B cell (primary cell): ENCODE data around the gene PHACTR3. TPM values are rescaled to one million over a fixed set of nuclear protein-coding genes. Genes with fewer than 3 reads are reported as not detected.

Experiments used
- ATAC-seq: fragments of 200-7000 bp; cut with Tn5 transposase; one replicate; pipeline ENCODE4 v1.10.0; 2021; ENCODE audit warnings: low read depth, mild to moderate bottlenecking, moderate number of reproducible peaks, moderate library complexity
- CTCF ChIA-PET: fragments of 350-600 bp; sonication (Branson Sonifier 250); formaldehyde crosslinking; loops from one replicate; lab custom pipeline; 2021; ENCODE audit warnings: antibody characterized with exemption, inconsistent platforms; lab: Charles Lee
- POLR2A ChIA-PET: fragments of 350-600 bp; sonication (Branson Sonifier 250); formaldehyde crosslinking; loops from one replicate; lab custom pipeline; 2021; ENCODE audit warnings: antibody characterized with exemption; lab: Charles Lee
- DNase-seq: peaks from one replicate; pipeline ENCODE4 v3.0.0; 2013
- H2AFZ ChIP-seq: 2 replicates; pipeline ENCODE4 v1.6.1; 2012; ENCODE audit warnings: mild to moderate bottlenecking, low read depth, low read length; ENCODE audit not compliant: insufficient read depth, poor library complexity, severe bottlenecking
- H3K27ac ChIP-seq, 2 donors: 1 replicate in 1 of 2; 2 replicates in 1 of 2; pipeline ENCODE4 v1.5.1; 2012 to 2013; ENCODE audit warnings: low read length in 2 of 2, mild to moderate bottlenecking in 2 of 2, moderate library complexity in 1 of 2
- H3K27me3 ChIP-seq, 4 experiments: fragments of 200-600 bp in 1 of 4; sonication (generic) in 1 of 4; replicated peaks in 1 of 4; 1 replicate in 2 of 4; 2 replicates in 2 of 4; pipeline versions ENCODE4 v1.6.1 to v1.7.0; 2013 to 2016; ENCODE audit warnings: low read length in 3 of 4, mild to moderate bottlenecking in 2 of 4, mixed read lengths in 1 of 4, moderate library complexity in 1 of 4; ENCODE audit not compliant: insufficient read depth in 4 of 4, control insufficient read depth in 3 of 4; ENCODE audit errors: control extremely low read depth in 1 of 4
- H3K36me3 ChIP-seq, 2 experiments: replicated peaks in 1 of 2; 1 replicate in 1 of 2; 2 replicates in 1 of 2; pipeline versions ENCODE4 v1.6.1 to v1.7.1; 2013; ENCODE audit warnings: low read length in 1 of 2; ENCODE audit not compliant: insufficient read depth in 2 of 2, control insufficient read depth in 1 of 2; ENCODE audit errors: control extremely low read depth in 1 of 2, extremely low read depth in 1 of 2
- H3K4me1 ChIP-seq, 2 donors: fragments of 200-600 bp in 1 of 2; sonication (generic) in 1 of 2; 1 replicate in 1 of 2; 2 replicates in 1 of 2; pipeline versions ENCODE4 v1.5.1 to v1.6.1; 2013 to 2017; ENCODE audit warnings: low read length in 2 of 2; ENCODE audit not compliant: control insufficient read depth in 2 of 2, insufficient read depth in 2 of 2
- H3K4me2 ChIP-seq: replicated peaks from 2 replicates; pipeline ENCODE3; 2012; ENCODE audit warnings: mild to moderate bottlenecking, low read depth, low read length; ENCODE audit not compliant: poor library complexity, severe bottlenecking
- H3K4me3 ChIP-seq, 5 experiments: fragments of 200-600 bp in 1 of 5; sonication (generic) in 1 of 5; 1 replicate in 3 of 5; 2 replicates in 2 of 5; pipeline versions ENCODE4 v1.5.1 to v1.7.0; 2011 to 2016; ENCODE audit warnings: low read length in 4 of 5, mild to moderate bottlenecking in 4 of 5, low read depth in 2 of 5, control low read depth in 1 of 5, moderate library complexity in 1 of 5; ENCODE audit not compliant: insufficient read depth in 1 of 5; ENCODE audit errors: control extremely low read depth in 1 of 5, extremely low read depth in 1 of 5
- H3K79me2 ChIP-seq: fragments of 200-600 bp; sonication (generic); one replicate; pipeline ENCODE4 v1.6.0; 2016; ENCODE audit warnings: low read length; ENCODE audit not compliant: control insufficient read depth, insufficient read depth
- H3K9ac ChIP-seq: fragments of 200-600 bp; sonication (generic); 2 replicates; pipeline ENCODE4 v1.6.1; 2017; ENCODE audit warnings: mild to moderate bottlenecking, low read length, moderate library complexity
- H3K9me3 ChIP-seq, 3 donors: one replicate each; pipeline versions ENCODE4 v1.6.1 to v1.7.1; 2013; ENCODE audit warnings: low read length in 2 of 3; ENCODE audit not compliant: control insufficient read depth in 2 of 3, insufficient read depth in 1 of 3; ENCODE audit errors: control extremely low read depth in 1 of 3
- H4K20me1 ChIP-seq: 2 replicates; pipeline ENCODE4 v1.6.0; 2012; ENCODE audit warnings: mild to moderate bottlenecking, low read length; ENCODE audit not compliant: insufficient read depth, control insufficient read depth, poor library complexity, severe bottlenecking
- H3K27ac Mint-ChIP-seq: one replicate; pipeline ENCODE4 v1.8.0; 2021; ENCODE audit warnings: mixed read lengths
- H3K27me3 Mint-ChIP-seq: one replicate; pipeline ENCODE4 v1.8.0; 2021; ENCODE audit warnings: mixed read lengths
- H3K4me1 Mint-ChIP-seq: one replicate; pipeline ENCODE4 v1.8.0; 2021; ENCODE audit warnings: mixed read lengths
- H3K4me3 Mint-ChIP-seq: one replicate; pipeline ENCODE4 v1.8.0; 2021; ENCODE audit warnings: mixed read lengths
- H3K9me3 Mint-ChIP-seq: one replicate; pipeline ENCODE4 v1.8.0; 2022; ENCODE audit warnings: mixed read lengths; ENCODE audit not compliant: insufficient read depth
- CTCF ChIP-seq: fragments of 200-600 bp; IDR thresholded peaks from one replicate; pipeline ENCODE4 v1.8.0; 2022; ENCODE audit warnings: antibody characterized with exemption, mild to moderate bottlenecking
- EZH2 ChIP-seq: IDR thresholded peaks from 2 replicates; pipeline ENCODE4 v1.6.1; 2012; ENCODE audit warnings: borderline replicate concordance, low read depth, mild to moderate bottlenecking, moderate library complexity, low read length; ENCODE audit not compliant: insufficient read depth, poor library complexity, severe bottlenecking
- WGBS: methylation state at CpG from one replicate; pipeline ENCODE4 v1.1.5; 2013; ENCODE audit warnings: missing lambda C conversion rate; ENCODE audit not compliant: insufficient coverage; 5-methylcytosine and 5-hydroxymethylcytosine counted together
- intact Hi-C: fragments of 100-400 bp; cut with micrococcal nuclease; formaldehyde crosslinking; loops from one replicate; pipeline ENCODE4 v1.10.0; 2022
- polyA plus RNA-seq: library from polyadenylated mRNA; depleted of rRNA; stranded (reverse); fragments of >200 nt; gene quantifications from 2 replicates; pipeline ENCODE4 v1.2.3, GENCODE V29; 2012
- total RNA-seq, 2 donors: library from RNA; stranded (reverse); fragments of 120-200 nt in 1 of 2; gene quantifications; 1 replicate in 1 of 2; 2 replicates in 1 of 2; pipeline versions ENCODE4 v1.2.3 to v1.2.4, GENCODE V29; 2013 to 2022

PHACTR3 gene
- total and polyA plus RNA-seq, 2 donors (not counting 1 experiment from before 2014, with no cell fraction given): not detected

- Histone ChIP-seq H3K27ac (no peak overlapping the region), H3K4me3 (no peak overlapping the region), H4K20me1 (no peaks in the 10 kb centered on the region), H3K4me1 (no peaks in the 10 kb centered on the region), H3K9ac (no peak overlapping the region), H3K36me3 (no peaks in the 10 kb centered on the region), H3K4me2 (no peak overlapping the region), H3K27me3 (no peaks in the 10 kb centered on the region), H3K9me3 (peaks cover 0 to 5% (median 0%) of the 10 kb centered on the region in 3 donors), H2AFZ (no peak overlapping the region), H3K79me2 (no peaks in the 10 kb centered on the region)
- ATAC-seq (no peak), DNase-seq (no peak)
- ChIA-PET POLR2A (no interaction called here), CTCF (no interaction called here)
- Mint-ChIP-seq H3K9me3 (no peaks in the 10 kb centered on the region), H3K27me3 (peaks cover 7% of the 10 kb centered on the region), H3K4me3 (no peak overlapping the region), H3K27ac (no peak overlapping the region), H3K4me1 (no peaks in the 10 kb centered on the region)
- intact Hi-C loops: no loop called here
- WGBS: 97% methylated on average over 4 of the region's 4 CpGs
- TF ChIP-seq EZH2 (no peak), CTCF (no peak)
Measured at GRCh38 chr20:59690101-59690500, 85.8 kb downstream of the PHACTR3 start.

GRCh38 chr20:59690976-59691375 lies 86.6 kb downstream of the PHACTR3 start:
- intact Hi-C loops: no loop called here
- no peak for DNase-seq
- Histone ChIP-seq H3K27ac (no peak overlapping the region), H3K4me2 (no peak overlapping the region), H3K36me3 (no peaks in the 10 kb centered on the region), H3K4me1 (no peaks in the 10 kb centered on the region), H3K27me3 (no peaks in the 10 kb centered on the region), H3K79me2 (no peaks in the 10 kb centered on the region), H3K9ac (no peak overlapping the region), H4K20me1 (no peaks in the 10 kb centered on the region), H3K4me3 (no peak overlapping the region), H3K9me3 (peaks cover 0 to 5% (median 0%) of the 10 kb centered on the region in 3 donors), H2AFZ (no peak overlapping the region)
- H3K27ac Mint-ChIP-seq: no peak overlapping the region
- no peak overlapping the region for H3K4me3 Mint-ChIP-seq
- WGBS: no CpG with 5 or more reads among the region's 4 CpGs
- no peaks in the 10 kb centered on the region for H3K9me3 Mint-ChIP-seq
- ATAC-seq: no peak
- no peaks in the 10 kb centered on the region for H3K4me1 Mint-ChIP-seq
- ChIA-PET POLR2A (no interaction called here), CTCF (no interaction called here)
- H3K27me3 Mint-ChIP-seq: peaks cover 7% of the 10 kb centered on the region
- TF ChIP-seq CTCF (no peak), EZH2 (no peak)
